Femur (tissue), 1 donor: ENCODE results near the gene RADIL.

Source experiments
- DNase-seq: peaks from one replicate; pipeline ENCODE4 v3.0.0-alpha.2; 2017

The RADIL gene

GRCh38 chr7:4882169-4883032 is 1.1 kb downstream of the RADIL start:
- DNase-seq: peak; percentile 86

GRCh38 chr7:4880218-4880617 is 3.3 kb downstream of the RADIL start:
- DNase-seq: no peak

- no peak for DNase-seq
Measured at GRCh38 chr7:4879396-4880081, 4.0 kb downstream of the RADIL start.

GRCh38 chr7:4878336-4879335 is 4.9 kb downstream of the RADIL start:
- peak; percentile 53 for DNase-seq

GRCh38 chr7:4876586-4876985 is 6.9 kb downstream of the RADIL start:
- no peak for DNase-seq

- no peak for DNase-seq
Measured at GRCh38 chr7:4875391-4875790, 8.1 kb downstream of the RADIL start.

GRCh38 chr7:4873071-4873944 is 10.2 kb downstream of the RADIL start:
- no peak for DNase-seq

GRCh38 chr7:4871930-4872675 is 11.4 kb downstream of the RADIL start:
- no peak for DNase-seq

- no peak for DNase-seq
Measured at GRCh38 chr7:4871056-4871680, 12.3 kb downstream of the RADIL start.

- no peak for DNase-seq
Measured at GRCh38 chr7:4868493-4868892, 15.0 kb downstream of the RADIL start.

- no peak for DNase-seq
Measured at GRCh38 chr7:4866528-4867496, 16.7 kb downstream of the RADIL start.

GRCh38 chr7:4862156-4862555 is 21.4 kb downstream of the RADIL start:
- no peak for DNase-seq

- no peak for DNase-seq
Measured at GRCh38 chr7:4861673-4862072, 21.8 kb downstream of the RADIL start, which contains the start of gene PAPOLB. PAPOLB (minus strand) TSS chr7:4862030; CDS start chr7:4861810, 220 bp downstream.

GRCh38 chr7:4861227-4861626 is 22.3 kb downstream of the RADIL start:
- no peak for DNase-seq

- no peak for DNase-seq
Measured at GRCh38 chr7:4857189-4857588, 26.3 kb downstream of the RADIL start.

- no peak for DNase-seq
Measured at GRCh38 chr7:4856336-4857057, 27.0 kb downstream of the RADIL start.

GRCh38 chr7:4854916-4855315 is 28.6 kb downstream of the RADIL start:
- no peak for DNase-seq
